Hepatocyte (in vitro differentiated cells): ENCODE data around the gene ZNF594.
"Not testable (repeated sequence)": the region's sequence is repeated elsewhere in the genome, so short reads cannot be mapped to it uniquely, and the experiment has no call there.

Source experiments
- EZH2 ChIP-seq: fragments of 200-600 bp; sonication (generic); IDR thresholded peaks from 2 replicates; pipeline ENCODE4 v1.6.1; 2016; ENCODE audit warnings: antibody characterized with exemption, mild to moderate bottlenecking, borderline replicate concordance
- TF ChIP-seq, protein P1 (sequence below): fragments of 200-600 bp; sonication (generic); IDR thresholded peaks from 2 replicates; pipeline ENCODE4 v1.5.1; 2016; ENCODE audit warnings: antibody characterized with exemption, mild to moderate bottlenecking; ENCODE audit not compliant: poor library complexity

- TF ChIP-seq, protein P1, sequence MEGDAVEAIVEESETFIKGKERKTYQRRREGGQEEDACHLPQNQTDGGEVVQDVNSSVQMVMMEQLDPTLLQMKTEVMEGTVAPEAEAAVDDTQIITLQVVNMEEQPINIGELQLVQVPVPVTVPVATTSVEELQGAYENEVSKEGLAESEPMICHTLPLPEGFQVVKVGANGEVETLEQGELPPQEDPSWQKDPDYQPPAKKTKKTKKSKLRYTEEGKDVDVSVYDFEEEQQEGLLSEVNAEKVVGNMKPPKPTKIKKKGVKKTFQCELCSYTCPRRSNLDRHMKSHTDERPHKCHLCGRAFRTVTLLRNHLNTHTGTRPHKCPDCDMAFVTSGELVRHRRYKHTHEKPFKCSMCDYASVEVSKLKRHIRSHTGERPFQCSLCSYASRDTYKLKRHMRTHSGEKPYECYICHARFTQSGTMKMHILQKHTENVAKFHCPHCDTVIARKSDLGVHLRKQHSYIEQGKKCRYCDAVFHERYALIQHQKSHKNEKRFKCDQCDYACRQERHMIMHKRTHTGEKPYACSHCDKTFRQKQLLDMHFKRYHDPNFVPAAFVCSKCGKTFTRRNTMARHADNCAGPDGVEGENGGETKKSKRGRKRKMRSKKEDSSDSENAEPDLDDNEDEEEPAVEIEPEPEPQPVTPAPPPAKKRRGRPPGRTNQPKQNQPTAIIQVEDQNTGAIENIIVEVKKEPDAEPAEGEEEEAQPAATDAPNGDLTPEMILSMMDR = not testable (repeated sequence)
- not testable (repeated sequence) for TF ChIP-seq EZH2
Measured at GRCh38 chr17:5130687-5131086, 61.0 kb downstream of the ZNF594 start.
